Activated CD8-positive, alpha-beta memory T cell treated with anti-CD3 and anti-CD28 coated beads, Interleukin-2, amount 10 ng/mL, durations not matched to agents 7 days and 5 days (primary cell): Measurements from ENCODE around the gene PRDM13. TPM values are rescaled to one million over a fixed set of nuclear protein-coding genes. Genes with fewer than 3 reads are reported as not detected.

Experiments used
- ATAC-seq: fragments of 150-1000 bp; cut with Tn5 transposase; one replicate; pipeline ENCODE4 v1.10.0; 2021; ENCODE audit warnings: moderate library complexity
- CTCF ChIA-PET: fragments of 350-600 bp; sonication (Branson Sonifier 250); formaldehyde crosslinking; loops from one replicate; lab custom pipeline; 2021; ENCODE audit warnings: antibody characterized with exemption; lab: Charles Lee
- DNase-seq: peaks from one replicate; pipeline ENCODE4 v3.0.0-alpha.2; 2020
- H3K27ac Mint-ChIP-seq: one replicate; pipeline ENCODE4 v1.8.0; 2021; ENCODE audit warnings: mild to moderate bottlenecking, mixed read lengths
- H3K27me3 Mint-ChIP-seq: one replicate; pipeline ENCODE4 v1.8.0; 2021; ENCODE audit warnings: mixed read lengths
- H3K36me3 Mint-ChIP-seq: one replicate; pipeline ENCODE4 v1.8.0; 2021; ENCODE audit warnings: mild to moderate bottlenecking, mixed read lengths
- H3K4me1 Mint-ChIP-seq: one replicate; pipeline ENCODE4 v1.8.0; 2021; ENCODE audit warnings: mixed read lengths
- H3K4me3 Mint-ChIP-seq: one replicate; pipeline ENCODE4 v1.8.0; 2021; ENCODE audit warnings: mild to moderate bottlenecking, moderate library complexity, mixed read lengths
- H3K9me3 Mint-ChIP-seq: one replicate; pipeline ENCODE4 v1.8.0; 2022; ENCODE audit warnings: low read depth, mixed read lengths
- total RNA-seq, 2 experiments: library from RNA; stranded (reverse); gene quantifications; one replicate each; pipeline ENCODE4 v1.2.3, GENCODE V29; 2021

Gene PRDM13
- total RNA-seq, 2 experiments from 2014 or later: 0.14 TPM; not detected in 1

- Mint-ChIP-seq H3K27me3 (peaks cover 83% of the 10 kb centered on the region), H3K4me1 (peaks cover 54% of the 10 kb centered on the region), H3K27ac (no peak overlapping the region), H3K36me3 (peaks cover 3% of the 10 kb centered on the region), H3K4me3 (no peak overlapping the region), H3K9me3 (no peaks in the 10 kb centered on the region)
- no peak for ATAC-seq
- CTCF ChIA-PET: interaction anchor here (6.0 kb wide), 1 partner anchor 19 kb away, joined by 28 read pairs; no protein-coding TSS in a partner anchor
- DNase-seq: no peak
Observed at GRCh38 chr6:99607416-99608036, 893 bp downstream of the PRDM13 start.

GRCh38 chr6:99608059-99608885, 1.6 kb downstream of the PRDM13 start:
- H3K27me3 Mint-ChIP-seq: peaks cover 82% of the 10 kb centered on the region
- CTCF ChIA-PET: interaction anchor here (0.8 to 6.0 kb wide), 2 partner anchors 12 to 20 kb away, joined by 3 to 28 read pairs; no protein-coding TSS in a partner anchor
- no peak for ATAC-seq
- no peak for DNase-seq
- peaks cover 3% of the 10 kb centered on the region for H3K36me3 Mint-ChIP-seq
- peaks cover 49% of the 10 kb centered on the region for H3K4me1 Mint-ChIP-seq
- H3K4me3 Mint-ChIP-seq: no peak overlapping the region
- H3K27ac Mint-ChIP-seq: peak overlapping the region; percentile 20
- no peaks in the 10 kb centered on the region for H3K9me3 Mint-ChIP-seq

- no peak for ATAC-seq
- DNase-seq: no peak
- Mint-ChIP-seq H3K9me3 (no peaks in the 10 kb centered on the region), H3K36me3 (peaks cover 3% of the 10 kb centered on the region), H3K27ac (no peak overlapping the region), H3K4me1 (peaks cover 45% of the 10 kb centered on the region), H3K4me3 (no peak overlapping the region), H3K27me3 (peaks cover 78% of the 10 kb centered on the region)
- CTCF ChIA-PET: interaction anchor here (0.8 to 6.0 kb wide), 2 partner anchors 12 to 20 kb away, joined by 3 to 28 read pairs; no protein-coding TSS in a partner anchor
Observed at GRCh38 chr6:99608886-99609482, 2.4 kb downstream of the PRDM13 start.

- Mint-ChIP-seq H3K27ac (no peak overlapping the region), H3K36me3 (peaks cover 3% of the 10 kb centered on the region), H3K9me3 (no peaks in the 10 kb centered on the region), H3K27me3 (peaks cover 77% of the 10 kb centered on the region), H3K4me1 (peaks cover 44% of the 10 kb centered on the region), H3K4me3 (no peak overlapping the region)
- ATAC-seq (no peak), DNase-seq (no peak)
- CTCF ChIA-PET: interaction anchor here (1.6 to 6.0 kb wide), 2 partner anchors 21 to 136 kb away, joined by 3 to 28 read pairs; no protein-coding TSS in a partner anchor
Observed at GRCh38 chr6:99609905-99610489, 3.4 kb downstream of the PRDM13 start.

- H3K4me1 Mint-ChIP-seq: peaks cover 43% of the 10 kb centered on the region
- DNase-seq: peak; percentile 62
- H3K27me3 Mint-ChIP-seq: peaks cover 76% of the 10 kb centered on the region
- no peak overlapping the region for H3K27ac Mint-ChIP-seq
- H3K4me3 Mint-ChIP-seq: no peak overlapping the region
- peaks cover 2% of the 10 kb centered on the region for H3K36me3 Mint-ChIP-seq
- CTCF ChIA-PET: interaction anchor here (1.1 to 6.0 kb wide), 4 partner anchors 22 to 135 kb away, joined by 3 to 28 read pairs (median 4); partner anchors contain the start of gene CCNC
- peak; percentile 38 for ATAC-seq
- H3K9me3 Mint-ChIP-seq: no peaks in the 10 kb centered on the region
Observed at GRCh38 chr6:99611148-99611547, 4.5 kb downstream of the PRDM13 start.

- no peak for ATAC-seq
- CTCF ChIA-PET: interaction anchor here (1.5 to 6.0 kb wide), 4 partner anchors 9 to 44 kb away, joined by 4 to 28 read pairs (median 6); partner anchors contain the start of gene CCNC
- Mint-ChIP-seq H3K9me3 (no peaks in the 10 kb centered on the region), H3K27me3 (peaks cover 75% of the 10 kb centered on the region), H3K4me1 (peaks cover 39% of the 10 kb centered on the region), H3K4me3 (no peak overlapping the region), H3K36me3 (no peaks in the 10 kb centered on the region), H3K27ac (no peak overlapping the region)
- DNase-seq: no peak
Observed at GRCh38 chr6:99612551-99613408, 6.1 kb downstream of the PRDM13 start.

- peaks cover 36% of the 10 kb centered on the region for H3K4me1 Mint-ChIP-seq
- no peaks in the 10 kb centered on the region for H3K36me3 Mint-ChIP-seq
- peaks cover under 1% of the 10 kb centered on the region for H3K9me3 Mint-ChIP-seq
- H3K4me3 Mint-ChIP-seq: peak overlapping the region; percentile 55
- DNase-seq: peak; percentile 59
- H3K27ac Mint-ChIP-seq: no peak overlapping the region
- CTCF ChIA-PET: interaction anchor here (1.5 to 1.7 kb wide), 2 partner anchors 10 to 45 kb away, joined by 6 to 7 read pairs; partner anchors contain the start of gene CCNC
- peaks cover 74% of the 10 kb centered on the region for H3K27me3 Mint-ChIP-seq
- peak; percentile 74 for ATAC-seq
Observed at GRCh38 chr6:99613409-99613704, 6.7 kb downstream of the PRDM13 start.

GRCh38 chr6:99613705-99614429, 7.2 kb downstream of the PRDM13 start:
- Mint-ChIP-seq H3K27ac (no peak overlapping the region), H3K36me3 (no peaks in the 10 kb centered on the region), H3K4me1 (peaks cover 35% of the 10 kb centered on the region), H3K9me3 (peaks cover 2% of the 10 kb centered on the region), H3K4me3 (peak overlapping the region; percentile 55), H3K27me3 (peaks cover 73% of the 10 kb centered on the region)
- CTCF ChIA-PET: interaction anchor here (0.8 to 1.7 kb wide), 3 partner anchors 9 to 45 kb away, joined by 3 to 7 read pairs (median 6); partner anchors contain the start of gene CCNC
- ATAC-seq (peak; percentile 78), DNase-seq (no peak)

- ATAC-seq (no peak), DNase-seq (no peak)
- CTCF ChIA-PET: interaction anchor here (0.8 to 1.7 kb wide), 3 partner anchors 8 to 46 kb away, joined by 3 to 7 read pairs (median 6); partner anchors contain the start of gene CCNC
- H3K4me1 Mint-ChIP-seq: peaks cover 30% of the 10 kb centered on the region
- peaks cover 2% of the 10 kb centered on the region for H3K9me3 Mint-ChIP-seq
- H3K27ac Mint-ChIP-seq: peak overlapping the region; percentile 41
- peak overlapping the region; percentile 55 for H3K4me3 Mint-ChIP-seq
- H3K27me3 Mint-ChIP-seq: peaks cover 76% of the 10 kb centered on the region
- H3K36me3 Mint-ChIP-seq: no peaks in the 10 kb centered on the region
Observed at GRCh38 chr6:99614430-99615186, 8.0 kb downstream of the PRDM13 start.

- Mint-ChIP-seq H3K9me3 (peaks cover 2% of the 10 kb centered on the region), H3K4me3 (no peak overlapping the region), H3K4me1 (peaks cover 9% of the 10 kb centered on the region), H3K27me3 (peaks cover 84% of the 10 kb centered on the region), H3K36me3 (no peaks in the 10 kb centered on the region), H3K27ac (no peak overlapping the region)
- DNase-seq (no peak), ATAC-seq (no peak)
- CTCF ChIA-PET: interaction anchor here (1.4 to 1.5 kb wide), 2 partner anchors 28 to 206 kb away, joined by 3 to 6 read pairs; no protein-coding TSS in a partner anchor
Observed at GRCh38 chr6:99617131-99617530, 10.5 kb downstream of the PRDM13 start.
